Caco-2 (cell line): ENCODE data around the gene B3GAT1. TPM values are rescaled to one million over a fixed set of nuclear protein-coding genes. Genes with fewer than 3 reads are reported as not detected.

Experiments
- BruUV-seq: library from RNA; stranded (reverse); fragments of 400-500 nt; replicated peaks from 2 replicates; lab custom pipeline; 2021; lab: Mats Ljungman, UMichigan
- CTCF ChIA-PET: fragments of 300-600 bp; sonication (Branson Sonifier 250); formaldehyde crosslinking; loops from one replicate; lab custom pipeline; 2022; ENCODE audit warnings: antibody characterized with exemption; lab: Charles Lee
- POLR2A ChIA-PET: fragments of 300-600 bp; sonication (Branson Sonifier 250); formaldehyde crosslinking; loops from one replicate; lab custom pipeline; 2022; ENCODE audit warnings: antibody characterized with exemption; lab: Charles Lee
- DNase-seq, 2 experiments: peaks; one replicate each; pipeline versions ENCODE4 v3.0.0 to v3.0.0-alpha.2; 2020 to 2022
- H3K27me3 ChIP-seq: replicated peaks from 2 replicates; pipeline ENCODE4 v1.6.0; 2011; ENCODE audit warnings: low read length; ENCODE audit not compliant: control insufficient read depth, insufficient read depth
- H3K36me3 ChIP-seq: 2 replicates; pipeline ENCODE4 v1.5.1; 2011; ENCODE audit warnings: low read length; ENCODE audit not compliant: control insufficient read depth, insufficient read depth
- H3K4me1 ChIP-seq: fragments of 250-450 bp; sonication (Bioruptor Pico); 2 replicates; pipeline ENCODE4 v1.5.1; 2020; ENCODE audit warnings: mild to moderate bottlenecking
- H3K4me3 ChIP-seq: 2 replicates; pipeline ENCODE4 v1.5.1; 2011; ENCODE audit warnings: low read depth, mild to moderate bottlenecking, control low read depth, low read length
- H3K9me3 ChIP-seq: fragments of 250-450 bp; sonication (Bioruptor Pico); 2 replicates; pipeline ENCODE4 v1.5.1; 2020; ENCODE audit warnings: mild to moderate bottlenecking, moderate library complexity
- H3K27ac Mint-ChIP-seq: one replicate; pipeline ENCODE4 v1.8.0; 2022; ENCODE audit warnings: mixed read lengths; ENCODE audit not compliant: unreplicated experiment
- H3K27me3 Mint-ChIP-seq: one replicate; pipeline ENCODE4 v1.8.0; 2022; ENCODE audit warnings: mixed read lengths; ENCODE audit not compliant: insufficient read depth, unreplicated experiment
- H3K36me3 Mint-ChIP-seq: one replicate; pipeline ENCODE4 v1.8.0; 2022; ENCODE audit warnings: mild to moderate bottlenecking, mixed read lengths; ENCODE audit not compliant: insufficient read depth, unreplicated experiment
- H3K4me1 Mint-ChIP-seq: one replicate; pipeline ENCODE4 v1.8.0; 2022; ENCODE audit warnings: low read depth, mixed read lengths; ENCODE audit not compliant: unreplicated experiment
- H3K4me3 Mint-ChIP-seq: one replicate; pipeline ENCODE4 v1.8.0; 2022; ENCODE audit warnings: mild to moderate bottlenecking, moderate library complexity, mixed read lengths; ENCODE audit not compliant: unreplicated experiment
- H3K9me3 Mint-ChIP-seq: one replicate; pipeline ENCODE4 v1.8.0; 2022; ENCODE audit warnings: mixed read lengths; ENCODE audit not compliant: unreplicated experiment
- intact Hi-C: fragments of 100-400 bp; cut with micrococcal nuclease; formaldehyde crosslinking; loops from one replicate; pipeline ENCODE4 v1.10.0; 2022; ENCODE audit not compliant: unreplicated experiment
- total RNA-seq: library from RNA; stranded (reverse); gene quantifications from 2 replicates; pipeline ENCODE4 v1.2.3, GENCODE V29; 2022
- TF ChIP-seq, protein P1 (sequence below), 2 experiments: fragments of 200-600 bp in 1 of 2; IDR thresholded peaks; 1 replicate in 1 of 2; 2 replicates in 1 of 2; pipeline versions ENCODE4 v1.5.1 to v1.8.0; 2011 to 2022; ENCODE audit warnings: antibody characterized with exemption in 1 of 2, control low read depth in 1 of 2, inconsistent platforms in 1 of 2, low read depth in 1 of 2, low read length in 1 of 2, mild to moderate bottlenecking in 1 of 2, moderate library complexity in 1 of 2; ENCODE audit not compliant: insufficient read depth in 1 of 2, severe bottlenecking in 1 of 2, unreplicated experiment in 1 of 2

Gene B3GAT1
- total RNA-seq, 1 experiment from 2014 or later = 0.11 TPM

DNA sequence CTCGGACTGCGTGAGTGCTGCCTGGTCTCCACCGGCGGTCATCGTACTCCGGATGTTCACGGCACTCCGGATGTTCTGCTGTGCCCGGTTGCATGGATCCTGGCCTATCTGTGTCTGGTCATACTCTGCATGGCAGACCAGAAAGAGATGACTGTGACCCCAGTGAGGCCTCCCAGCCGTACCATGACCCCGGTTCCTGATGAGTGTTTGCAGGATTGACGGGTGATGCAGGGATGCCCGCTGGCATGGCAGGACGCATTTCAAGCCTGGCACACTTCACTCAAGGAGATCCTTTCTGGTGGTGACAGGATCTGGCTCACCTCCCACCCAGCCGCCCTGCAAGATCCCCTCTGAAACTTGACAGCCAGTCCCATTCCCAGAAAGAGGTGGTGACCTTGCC is 74.0 kb downstream of the B3GAT1 start:
- intact Hi-C loops = no loop called here
- BruUV-seq = no TSS peak

DNA sequence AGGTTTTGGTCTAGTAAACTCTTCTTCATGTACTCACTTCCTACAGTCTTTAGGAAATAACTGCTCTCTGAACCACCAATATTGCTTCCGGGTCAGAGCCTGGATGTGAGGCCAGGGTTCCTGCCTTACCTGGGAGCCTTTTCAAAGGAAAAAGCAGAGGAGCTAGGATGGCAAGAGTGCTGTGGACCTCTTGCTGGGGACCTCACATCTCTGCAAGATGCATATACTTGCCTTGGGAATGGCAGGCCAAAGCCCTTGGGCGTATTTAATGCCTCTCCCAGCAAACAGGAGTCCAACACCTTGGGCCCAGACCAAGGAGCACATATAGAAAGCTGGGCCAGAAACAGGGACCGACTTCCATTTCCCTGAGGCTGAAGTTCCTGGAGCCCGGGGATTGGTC is 75.0 kb downstream of the B3GAT1 start:
- Histone ChIP-seq H3K4me3 (no peak overlapping the region), H3K9me3 (no peaks in the 10 kb centered on the region), H3K4me1 (peaks cover 5% of the 10 kb centered on the region; the same call in 1 of the 2 replicates), H3K36me3 (no peaks in the 10 kb centered on the region), H3K27me3 (no peaks in the 10 kb centered on the region)
- Mint-ChIP-seq H3K36me3 (no peaks in the 10 kb centered on the region), H3K4me1 (peaks cover 25% of the 10 kb centered on the region), H3K9me3 (no peaks in the 10 kb centered on the region), H3K27ac (no peak overlapping the region), H3K27me3 (peaks cover 15% of the 10 kb centered on the region), H3K4me3 (no peak overlapping the region)
- TF ChIP-seq, protein P1, sequence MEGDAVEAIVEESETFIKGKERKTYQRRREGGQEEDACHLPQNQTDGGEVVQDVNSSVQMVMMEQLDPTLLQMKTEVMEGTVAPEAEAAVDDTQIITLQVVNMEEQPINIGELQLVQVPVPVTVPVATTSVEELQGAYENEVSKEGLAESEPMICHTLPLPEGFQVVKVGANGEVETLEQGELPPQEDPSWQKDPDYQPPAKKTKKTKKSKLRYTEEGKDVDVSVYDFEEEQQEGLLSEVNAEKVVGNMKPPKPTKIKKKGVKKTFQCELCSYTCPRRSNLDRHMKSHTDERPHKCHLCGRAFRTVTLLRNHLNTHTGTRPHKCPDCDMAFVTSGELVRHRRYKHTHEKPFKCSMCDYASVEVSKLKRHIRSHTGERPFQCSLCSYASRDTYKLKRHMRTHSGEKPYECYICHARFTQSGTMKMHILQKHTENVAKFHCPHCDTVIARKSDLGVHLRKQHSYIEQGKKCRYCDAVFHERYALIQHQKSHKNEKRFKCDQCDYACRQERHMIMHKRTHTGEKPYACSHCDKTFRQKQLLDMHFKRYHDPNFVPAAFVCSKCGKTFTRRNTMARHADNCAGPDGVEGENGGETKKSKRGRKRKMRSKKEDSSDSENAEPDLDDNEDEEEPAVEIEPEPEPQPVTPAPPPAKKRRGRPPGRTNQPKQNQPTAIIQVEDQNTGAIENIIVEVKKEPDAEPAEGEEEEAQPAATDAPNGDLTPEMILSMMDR (IDR thresholded peaks at IDR 0.05; ENCODE audit: insufficient read depth in 1 of 2, low read depth in 1 of 2, low read length in 1 of 2, severe bottlenecking in 1 of 2, unreplicated experiment in 1 of 2) = no peak
- no TSS peak for BruUV-seq
- POLR2A ChIA-PET = no interaction called here
- CTCF ChIA-PET = no interaction called here
- DNase-seq = no peak
- intact Hi-C loops = no loop called here

More for the DNA sequence above, 74.0 kb downstream of the B3GAT1 start:
- Mint-ChIP-seq H3K27me3 (peaks cover 9% of the 10 kb centered on the region), H3K4me1 (peaks cover 18% of the 10 kb centered on the region), H3K27ac (no peak overlapping the region), H3K4me3 (no peak overlapping the region), H3K9me3 (no peaks in the 10 kb centered on the region), H3K36me3 (no peaks in the 10 kb centered on the region)
- TF ChIP-seq, protein P1 (IDR thresholded peaks at IDR 0.05; ENCODE audit: insufficient read depth in 1 of 2, low read depth in 1 of 2, low read length in 1 of 2, severe bottlenecking in 1 of 2, unreplicated experiment in 1 of 2) = no peak
- DNase-seq = no peak
- no peak overlapping the region for H3K4me3 ChIP-seq
- POLR2A ChIA-PET = no interaction called here
- peaks cover 5% of the 10 kb centered on the region; the same call in 1 of the 2 replicates for H3K4me1 ChIP-seq
- CTCF ChIA-PET = no interaction called here
- no peaks in the 10 kb centered on the region for H3K27me3 ChIP-seq
- no peaks in the 10 kb centered on the region for H3K36me3 ChIP-seq
- H3K9me3 ChIP-seq = no peaks in the 10 kb centered on the region

DNA sequence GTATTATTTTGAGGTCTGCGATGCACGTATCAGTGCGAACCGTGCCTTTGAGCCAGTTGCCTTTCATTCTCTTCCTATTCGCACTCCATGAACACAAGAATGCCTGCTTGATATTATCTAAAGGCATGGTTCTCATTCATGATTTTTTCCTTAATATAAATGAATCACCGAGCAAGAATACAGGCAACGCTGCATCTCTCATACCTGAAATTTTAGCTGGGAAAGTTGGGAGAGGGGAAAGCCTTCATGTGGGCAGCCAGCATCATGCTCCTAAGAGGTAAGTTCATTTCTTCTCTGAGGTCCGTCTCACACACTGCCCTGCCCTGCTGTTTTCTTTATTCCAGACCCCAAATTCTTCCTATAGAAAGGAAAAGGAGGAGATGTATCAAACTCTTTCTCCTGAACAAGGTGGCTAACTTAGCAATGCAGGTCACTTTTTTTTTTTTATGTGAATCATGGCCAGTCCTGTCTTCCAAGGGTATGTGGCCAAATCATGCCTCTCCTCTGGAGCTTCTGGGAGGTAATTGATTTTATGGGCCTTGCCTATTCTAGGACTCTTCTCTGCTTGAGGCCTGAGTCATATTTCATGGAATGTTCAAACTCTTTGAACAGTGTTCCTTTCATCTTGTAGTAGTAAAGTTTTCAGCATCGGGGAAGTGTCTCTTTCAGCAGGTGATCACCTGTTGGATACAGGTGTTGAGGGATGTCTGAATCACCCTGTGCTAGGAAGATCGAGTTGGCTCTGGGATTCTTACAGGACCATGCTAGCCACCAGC is 77.1 kb downstream of the B3GAT1 start:
- Mint-ChIP-seq H3K27me3 (peaks cover 22% of the 10 kb centered on the region), H3K4me3 (no peak overlapping the region), H3K36me3 (no peaks in the 10 kb centered on the region), H3K9me3 (no peaks in the 10 kb centered on the region), H3K27ac (no peak overlapping the region), H3K4me1 (peaks cover 35% of the 10 kb centered on the region)
- H3K4me1 ChIP-seq = peaks cover 16% of the 10 kb centered on the region
- DNase-seq = no peak
- POLR2A ChIA-PET = no interaction called here
- H3K27me3 ChIP-seq = no peaks in the 10 kb centered on the region
- intact Hi-C loops = loop anchor here (5.0 kb wide), 1 partner anchor 83 kb away; the partner anchor contains the start of genes ACAD8 and THYN1
- no TSS peak for BruUV-seq
- TF ChIP-seq, protein P1 (IDR thresholded peaks at IDR 0.05; ENCODE audit: insufficient read depth in 1 of 2, low read depth in 1 of 2, low read length in 1 of 2, severe bottlenecking in 1 of 2, unreplicated experiment in 1 of 2) = no peak
- H3K9me3 ChIP-seq = no peaks in the 10 kb centered on the region
- CTCF ChIA-PET = no interaction called here
- no peaks in the 10 kb centered on the region for H3K36me3 ChIP-seq
- no peak overlapping the region for H3K4me3 ChIP-seq
